Astrocyte of the spinal cord (primary cell): ENCODE measurements around the gene DISC1.
"Not testable (repeated sequence)": the region's sequence is repeated elsewhere in the genome, so short reads cannot be mapped to it uniquely, and the experiment has no call there.

Source experiments
- DNase-seq: peaks from one replicate; pipeline ENCODE4 v3.0.0; 2011; ENCODE audit warnings: low read depth, low spot score
- H3K4me3 ChIP-seq: 2 replicates; pipeline ENCODE4 v1.5.1; 2011; ENCODE audit warnings: low read depth, mild to moderate bottlenecking, low read length, moderate library complexity
- CTCF ChIP-seq: IDR thresholded peaks from 2 replicates; pipeline ENCODE4 v1.5.1; 2012; ENCODE audit warnings: low read depth, mild to moderate bottlenecking, low read length, inconsistent platforms
- in situ Hi-C: cut with HindIII; loops from 2 replicates; pipeline ENCODE4 v1.10.0; 2017; ENCODE audit warnings: low sequenced_read_pairs

The DISC1 gene

GRCh38 chr1:231781892-231782291 lies 155.3 kb downstream of the DISC1 start:
- DNase-seq: no peak
- TF ChIP-seq CTCF: no peak
- in situ Hi-C loops: no loop called here
- H3K4me3 ChIP-seq: no peak overlapping the region

- in situ Hi-C loops: not testable (repeated sequence)
These were observed 158.5 kb downstream of the DISC1 start for GRCh38 chr1:231785073-231785472.

GRCh38 chr1:231786126-231786525 lies 159.5 kb downstream of the DISC1 start:
- H3K4me3 ChIP-seq: no peak overlapping the region
- no peak for TF ChIP-seq CTCF
- in situ Hi-C loops: no loop called here
- DNase-seq: no peak

More at GRCh38 chr1:231785073-231785472, 158.5 kb downstream of the DISC1 start:
- H3K4me3 ChIP-seq, DNase-seq: not testable (repeated sequence)

- TF ChIP-seq CTCF: no peak
- DNase-seq: no peak
- in situ Hi-C loops: no loop called here
- no peak overlapping the region for H3K4me3 ChIP-seq
These were observed 166.0 kb downstream of the DISC1 start for GRCh38 chr1:231792634-231793033.

GRCh38 chr1:231793893-231794292 lies 167.3 kb downstream of the DISC1 start:
- H3K4me3 ChIP-seq: no peak overlapping the region
- TF ChIP-seq CTCF: no peak
- in situ Hi-C loops: no loop called here
- DNase-seq: no peak

- in situ Hi-C loops: no loop called here
- TF ChIP-seq CTCF: no peak
- H3K4me3 ChIP-seq: no peak overlapping the region
- no peak for DNase-seq
These were observed 169.6 kb downstream of the DISC1 start for GRCh38 chr1:231796141-231796540.

GRCh38 chr1:231799363-231799986 lies 172.9 kb downstream of the DISC1 start:
- in situ Hi-C loops: no loop called here
- no peak for DNase-seq

More at GRCh38 chr1:231799363-231799986, 172.9 kb downstream of the DISC1 start:
- TF ChIP-seq CTCF: no peak
- no peak overlapping the region for H3K4me3 ChIP-seq
